Common myeloid progenitor, CD34-positive (primary cell): ENCODE measurements around the gene TFCP2L1.

Experiments used
- CTCF ChIA-PET: fragments of 350-600 bp; sonication (Branson Sonifier 250); formaldehyde crosslinking; loops from one replicate; lab custom pipeline; 2021; ENCODE audit warnings: antibody characterized with exemption; lab: Charles Lee
- POLR2A ChIA-PET: fragments of 350-600 bp; sonication (Branson Sonifier 250); formaldehyde crosslinking; loops from one replicate; lab custom pipeline; 2021; ENCODE audit warnings: antibody characterized with exemption; lab: Charles Lee
- DNase-seq, 3 donors: peaks; one replicate each; pipeline versions ENCODE4 v3.0.0 to v3.0.0-alpha.2; 2013
- H3K27ac ChIP-seq, 2 experiments: 1 replicate in 1 of 2; 2 replicates in 1 of 2; pipeline ENCODE4 v1.7.0; 2013; ENCODE audit warnings: inconsistent platforms in 2 of 2, low read length in 2 of 2, mild to moderate bottlenecking in 2 of 2, low read depth in 1 of 2, moderate library complexity in 1 of 2; ENCODE audit not compliant: severe bottlenecking in 2 of 2, insufficient read depth in 1 of 2, poor library complexity in 1 of 2
- H3K27me3 ChIP-seq, 5 experiments: replicated peaks in 2 of 5; 1 replicate in 3 of 5; 2 replicates in 2 of 5; pipeline versions ENCODE4 v1.6.1 to v1.7.0; 2013; ENCODE audit warnings: low read length in 4 of 5, mild to moderate bottlenecking in 2 of 5, moderate library complexity in 2 of 5, inconsistent platforms in 1 of 5; ENCODE audit not compliant: insufficient read depth in 5 of 5, control insufficient read depth in 4 of 5
- H3K36me3 ChIP-seq, 4 experiments: 1 replicate in 2 of 4; 2 replicates in 2 of 4; pipeline versions ENCODE4 v1.6.1 to v1.7.0; 2013; ENCODE audit warnings: low read length in 3 of 4, control low read depth in 1 of 4, mild to moderate bottlenecking in 1 of 4; ENCODE audit not compliant: control insufficient read depth in 4 of 4, insufficient read depth in 4 of 4
- H3K4me1 ChIP-seq, 4 experiments: 1 replicate in 3 of 4; 2 replicates in 1 of 4; pipeline versions ENCODE4 v1.6.1 to v1.7.1; 2013; ENCODE audit warnings: low read length in 3 of 4, mild to moderate bottlenecking in 3 of 4, control low read depth in 1 of 4, inconsistent platforms in 1 of 4, moderate library complexity in 1 of 4; ENCODE audit not compliant: control insufficient read depth in 4 of 4, insufficient read depth in 4 of 4; ENCODE audit errors: control extremely low read depth in 1 of 4
- H3K4me3 ChIP-seq, 7 experiments: 1 replicate in 4 of 7; 2 replicates in 3 of 7; pipeline versions ENCODE4 v1.5.1 to v1.7.0; 2013; ENCODE audit warnings: mild to moderate bottlenecking in 7 of 7, low read length in 6 of 7, moderate library complexity in 6 of 7, inconsistent platforms in 2 of 7, low read depth in 2 of 7, control low read depth in 1 of 7; ENCODE audit not compliant: insufficient read depth in 4 of 7, control insufficient read depth in 1 of 7; ENCODE audit errors: extremely low read depth in 1 of 7
- H3K9me3 ChIP-seq, 5 experiments: 1 replicate in 4 of 5; 2 replicates in 1 of 5; pipeline versions ENCODE4 v1.6.1 to v1.7.1; 2013; ENCODE audit warnings: low read length in 4 of 5, mild to moderate bottlenecking in 2 of 5, inconsistent platforms in 1 of 5, low read depth in 1 of 5, moderate library complexity in 1 of 5; ENCODE audit not compliant: control insufficient read depth in 4 of 5, insufficient read depth in 2 of 5; ENCODE audit errors: control extremely low read depth in 1 of 5
- WGBS: methylation state at CpG from one replicate; pipeline ENCODE4 v1.1.5; 2013; ENCODE audit not compliant: insufficient coverage; 5-methylcytosine and 5-hydroxymethylcytosine counted together

TFCP2L1 gene

GRCh38 chr2:121288454-121289231 is 3.6 kb upstream of the TFCP2L1 start:
- POLR2A ChIA-PET = interaction anchor here (0.7 kb wide), 1 partner anchor 202 kb away, joined by 3 read pairs; no protein-coding TSS in a partner anchor

GRCh38 chr2:121287956-121288355 is 3.0 kb upstream of the TFCP2L1 start:
- POLR2A ChIA-PET = no interaction called here
- CTCF ChIA-PET = interaction anchor here (1.1 kb wide), 1 partner anchor 9 kb away, joined by 3 read pairs; no protein-coding TSS in a partner anchor
- 100% methylated on average over 2 of the region's 4 CpGs for WGBS
- no peak for DNase-seq
- Histone ChIP-seq H3K36me3 (no peaks in the 10 kb centered on the region), H3K4me1 (peaks cover 0 to 42% (median 18%) of the 10 kb centered on the region in 4 experiments), H3K27ac (no peak overlapping the region), H3K4me3 (no peak overlapping the region), H3K27me3 (peaks cover 0 to 31% (median 9%) of the 10 kb centered on the region in 5 experiments), H3K9me3 (no peaks in the 10 kb centered on the region)

More at GRCh38 chr2:121288454-121289231, 3.6 kb upstream of the TFCP2L1 start:
- WGBS = 95% methylated on average over 12 of the region's 12 CpGs
- DNase-seq = peak in 2 of 3 donors; percentile 59 to 60
- Histone ChIP-seq H3K27ac (no peak overlapping the region), H3K4me1 (peaks cover 0 to 38% (median 18%) of the 10 kb centered on the region in 4 experiments), H3K27me3 (peaks cover 0 to 24% (median 7%) of the 10 kb centered on the region in 5 experiments), H3K4me3 (no peak overlapping the region), H3K36me3 (no peaks in the 10 kb centered on the region), H3K9me3 (no peaks in the 10 kb centered on the region)
- CTCF ChIA-PET = interaction anchor here (1.0 kb wide), 1 partner anchor 9 kb away, joined by 4 read pairs; no protein-coding TSS in a partner anchor

- H3K36me3 ChIP-seq = no peaks in the 10 kb centered on the region
- CTCF ChIA-PET = interaction anchor here (1.1 kb wide), 1 partner anchor 10 kb away, joined by 3 read pairs; no protein-coding TSS in a partner anchor
- H3K27ac ChIP-seq = no peak overlapping the region
- POLR2A ChIA-PET = no interaction called here
- no peaks in the 10 kb centered on the region for H3K9me3 ChIP-seq
- no peak overlapping the region for H3K4me3 ChIP-seq
- H3K4me1 ChIP-seq = peaks cover 0 to 42% (median 18%) of the 10 kb centered on the region in 4 experiments
- DNase-seq = peak in 2 of 3 donors; percentile 35 to 66
- 90% methylated on average over 5 of the region's 9 CpGs for WGBS
- peaks cover 0 to 36% (median 9%) of the 10 kb centered on the region in 5 experiments for H3K27me3 ChIP-seq
Observed at GRCh38 chr2:121287146-121287798, 2.3 kb upstream of the TFCP2L1 start.

DNA sequence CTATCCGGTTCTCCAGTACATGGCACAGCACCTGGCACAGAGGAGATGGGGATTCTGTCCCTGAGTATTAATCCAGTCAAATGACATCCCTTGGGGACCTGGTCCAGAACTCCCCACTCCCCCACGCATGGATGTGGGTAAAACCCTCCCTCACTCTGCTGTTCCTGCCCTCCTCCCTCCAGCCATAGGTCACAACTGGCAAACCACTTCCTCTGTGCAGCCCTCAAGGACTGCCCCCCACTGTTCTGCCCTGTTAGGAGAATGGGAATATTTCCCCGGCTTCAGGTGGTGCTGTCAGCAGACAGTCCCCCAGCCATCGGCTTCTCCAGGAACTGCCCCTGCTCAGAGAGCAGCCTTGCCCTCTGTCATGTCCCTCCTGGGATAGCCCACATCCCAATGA is 1.5 kb upstream of the TFCP2L1 start:
- DNase-seq = no peak
- H3K27me3 ChIP-seq = peaks cover 0 to 36% (median 9%) of the 10 kb centered on the region in 5 experiments
- 93% methylated on average over 2 of the region's 4 CpGs for WGBS
- no peaks in the 10 kb centered on the region for H3K36me3 ChIP-seq
- peaks cover 0 to 42% (median 18%) of the 10 kb centered on the region in 4 experiments for H3K4me1 ChIP-seq
- H3K9me3 ChIP-seq = no peaks in the 10 kb centered on the region
- POLR2A ChIA-PET = no interaction called here
- H3K4me3 ChIP-seq = no peak overlapping the region
- CTCF ChIA-PET = interaction anchor here (1.1 to 1.2 kb wide), 3 partner anchors 11 to 206 kb away, joined by 3 read pairs; no protein-coding TSS in a partner anchor
- H3K27ac ChIP-seq = no peak overlapping the region

GRCh38 chr2:121285926-121286325 is 924 bp upstream of the TFCP2L1 start:
- Histone ChIP-seq H3K27ac (no peak overlapping the region), H3K9me3 (no peaks in the 10 kb centered on the region), H3K4me1 (peaks cover 0 to 42% (median 18%) of the 10 kb centered on the region in 4 experiments), H3K27me3 (peaks cover 0 to 36% (median 9%) of the 10 kb centered on the region in 5 experiments), H3K36me3 (no peaks in the 10 kb centered on the region), H3K4me3 (no peak overlapping the region)
- no peak for DNase-seq
- 100% methylated on average over 3 of the region's 3 CpGs for WGBS
- ChIA-PET CTCF (interaction anchor here (1.1 to 1.2 kb wide), 2 partner anchors 35 to 206 kb away, joined by 3 read pairs; no protein-coding TSS in a partner anchor), POLR2A (no interaction called here)

GRCh38 chr2:121283670-121284462 is 1.1 kb downstream of the TFCP2L1 start:
- Histone ChIP-seq H3K9me3 (no peaks in the 10 kb centered on the region), H3K4me1 (peaks cover 0 to 52% (median 18%) of the 10 kb centered on the region in 4 experiments), H3K36me3 (no peaks in the 10 kb centered on the region), H3K4me3 (peak overlapping the region in 5 of 7 experiments; percentile 13 to 72 (median 65)), H3K27me3 (peaks cover 0 to 36% (median 9%) of the 10 kb centered on the region in 5 experiments), H3K27ac (no peak overlapping the region)
- CTCF ChIA-PET = no interaction called here
- DNase-seq = no peak
- 66% methylated on average over 10 of the region's 12 CpGs for WGBS
- POLR2A ChIA-PET = no interaction called here
